Activated naive CD8-positive, alpha-beta T cell (primary cell): Measurements from ENCODE around the gene RCE1.

Experiments used
- H3K27ac Mint-ChIP-seq: one replicate; pipeline ENCODE4 v1.8.0; 2021; ENCODE audit warnings: mixed read lengths
- H3K27me3 Mint-ChIP-seq: one replicate; pipeline ENCODE4 v1.8.0; 2021; ENCODE audit warnings: mixed read lengths
- H3K36me3 Mint-ChIP-seq: one replicate; pipeline ENCODE4 v1.8.0; 2021; ENCODE audit warnings: mixed read lengths
- H3K4me1 Mint-ChIP-seq: one replicate; pipeline ENCODE4 v1.8.0; 2021; ENCODE audit warnings: low read depth, mixed read lengths
- H3K4me3 Mint-ChIP-seq: one replicate; pipeline ENCODE4 v1.8.0; 2021; ENCODE audit warnings: mild to moderate bottlenecking, mixed read lengths
- H3K9me3 Mint-ChIP-seq: one replicate; pipeline ENCODE4 v1.8.0; 2021; ENCODE audit warnings: low read depth, mixed read lengths

Gene RCE1

GRCh38 chr11:66881451-66881835, 38.2 kb downstream of the RCE1 start:
- peaks cover 12% of the 10 kb centered on the region for H3K4me1 Mint-ChIP-seq
- peaks cover 3% of the 10 kb centered on the region for H3K36me3 Mint-ChIP-seq
- H3K27me3 Mint-ChIP-seq: no peaks in the 10 kb centered on the region
- no peak overlapping the region for H3K27ac Mint-ChIP-seq
- no peaks in the 10 kb centered on the region for H3K9me3 Mint-ChIP-seq
- H3K4me3 Mint-ChIP-seq: no peak overlapping the region

GRCh38 chr11:66881927-66882452, 38.7 kb downstream of the RCE1 start:
- H3K9me3 Mint-ChIP-seq: no peaks in the 10 kb centered on the region
- H3K27ac Mint-ChIP-seq: no peak overlapping the region
- no peaks in the 10 kb centered on the region for H3K27me3 Mint-ChIP-seq
- H3K4me3 Mint-ChIP-seq: no peak overlapping the region
- peaks cover 3% of the 10 kb centered on the region for H3K36me3 Mint-ChIP-seq
- peaks cover 12% of the 10 kb centered on the region for H3K4me1 Mint-ChIP-seq

- peaks cover 12% of the 10 kb centered on the region for H3K4me1 Mint-ChIP-seq
- H3K4me3 Mint-ChIP-seq: no peak overlapping the region
- no peaks in the 10 kb centered on the region for H3K27me3 Mint-ChIP-seq
- H3K36me3 Mint-ChIP-seq: peaks cover 3% of the 10 kb centered on the region
- no peak overlapping the region for H3K27ac Mint-ChIP-seq
- H3K9me3 Mint-ChIP-seq: no peaks in the 10 kb centered on the region
Observed at GRCh38 chr11:66882561-66883015, 39.3 kb downstream of the RCE1 start.

- Mint-ChIP-seq H3K27me3 (no peaks in the 10 kb centered on the region), H3K9me3 (no peaks in the 10 kb centered on the region), H3K4me3 (no peak overlapping the region), H3K27ac (no peak overlapping the region), H3K36me3 (peaks cover 3% of the 10 kb centered on the region), H3K4me1 (peaks cover 12% of the 10 kb centered on the region)
Observed at GRCh38 chr11:66883016-66883965, 40.0 kb downstream of the RCE1 start.

- H3K4me1 Mint-ChIP-seq: peaks cover 12% of the 10 kb centered on the region
- no peaks in the 10 kb centered on the region for H3K9me3 Mint-ChIP-seq
- no peak overlapping the region for H3K27ac Mint-ChIP-seq
- H3K4me3 Mint-ChIP-seq: no peak overlapping the region
- H3K36me3 Mint-ChIP-seq: peaks cover 3% of the 10 kb centered on the region
- H3K27me3 Mint-ChIP-seq: no peaks in the 10 kb centered on the region
Observed at GRCh38 chr11:66884443-66884842, 41.2 kb downstream of the RCE1 start.

GRCh38 chr11:66885469-66885868, 42.2 kb downstream of the RCE1 start:
- H3K4me3 Mint-ChIP-seq: no peak overlapping the region
- H3K4me1 Mint-ChIP-seq: peaks cover 9% of the 10 kb centered on the region
- no peaks in the 10 kb centered on the region for H3K9me3 Mint-ChIP-seq
- H3K36me3 Mint-ChIP-seq: peaks cover 3% of the 10 kb centered on the region
- H3K27me3 Mint-ChIP-seq: no peaks in the 10 kb centered on the region
- H3K27ac Mint-ChIP-seq: no peak overlapping the region

GRCh38 chr11:66885950-66886440, 42.8 kb downstream of the RCE1 start:
- no peak overlapping the region for H3K27ac Mint-ChIP-seq
- H3K9me3 Mint-ChIP-seq: no peaks in the 10 kb centered on the region
- H3K27me3 Mint-ChIP-seq: no peaks in the 10 kb centered on the region
- H3K36me3 Mint-ChIP-seq: peaks cover 3% of the 10 kb centered on the region
- H3K4me3 Mint-ChIP-seq: no peak overlapping the region
- peaks cover 4% of the 10 kb centered on the region for H3K4me1 Mint-ChIP-seq

GRCh38 chr11:66886671-66887221, 43.5 kb downstream of the RCE1 start:
- H3K4me1 Mint-ChIP-seq: peaks cover under 1% of the 10 kb centered on the region
- no peaks in the 10 kb centered on the region for H3K27me3 Mint-ChIP-seq
- H3K36me3 Mint-ChIP-seq: peaks cover 3% of the 10 kb centered on the region
- no peaks in the 10 kb centered on the region for H3K9me3 Mint-ChIP-seq
- H3K27ac Mint-ChIP-seq: no peak overlapping the region
- H3K4me3 Mint-ChIP-seq: no peak overlapping the region

GRCh38 chr11:66887526-66887925, 44.3 kb downstream of the RCE1 start:
- Mint-ChIP-seq H3K36me3 (peaks cover 3% of the 10 kb centered on the region), H3K27me3 (no peaks in the 10 kb centered on the region), H3K4me3 (no peak overlapping the region), H3K9me3 (no peaks in the 10 kb centered on the region), H3K4me1 (peaks cover 7% of the 10 kb centered on the region), H3K27ac (no peak overlapping the region)

GRCh38 chr11:66888282-66888681, 45.0 kb downstream of the RCE1 start:
- Mint-ChIP-seq H3K4me3 (no peak overlapping the region), H3K27me3 (no peaks in the 10 kb centered on the region), H3K9me3 (no peaks in the 10 kb centered on the region), H3K4me1 (peaks cover 7% of the 10 kb centered on the region), H3K36me3 (peaks cover 3% of the 10 kb centered on the region), H3K27ac (no peak overlapping the region)

- H3K36me3 Mint-ChIP-seq: peaks cover 3% of the 10 kb centered on the region
- H3K4me3 Mint-ChIP-seq: no peak overlapping the region
- peaks cover 7% of the 10 kb centered on the region for H3K4me1 Mint-ChIP-seq
- H3K27ac Mint-ChIP-seq: no peak overlapping the region
- no peaks in the 10 kb centered on the region for H3K27me3 Mint-ChIP-seq
- H3K9me3 Mint-ChIP-seq: no peaks in the 10 kb centered on the region
Observed at GRCh38 chr11:66889960-66890359, 46.7 kb downstream of the RCE1 start.

GRCh38 chr11:66891851-66892660, 48.8 kb downstream of the RCE1 start:
- Mint-ChIP-seq H3K36me3 (no peaks in the 10 kb centered on the region), H3K9me3 (no peaks in the 10 kb centered on the region), H3K4me1 (peaks cover 7% of the 10 kb centered on the region), H3K27ac (no peak overlapping the region), H3K4me3 (no peak overlapping the region), H3K27me3 (no peaks in the 10 kb centered on the region)

- no peaks in the 10 kb centered on the region for H3K36me3 Mint-ChIP-seq
- no peak overlapping the region for H3K27ac Mint-ChIP-seq
- no peaks in the 10 kb centered on the region for H3K9me3 Mint-ChIP-seq
- H3K4me3 Mint-ChIP-seq: no peak overlapping the region
- H3K4me1 Mint-ChIP-seq: peaks cover 7% of the 10 kb centered on the region
- H3K27me3 Mint-ChIP-seq: no peaks in the 10 kb centered on the region
Observed at GRCh38 chr11:66892911-66893310, 49.7 kb downstream of the RCE1 start.

GRCh38 chr11:66894141-66894540, 50.9 kb downstream of the RCE1 start:
- Mint-ChIP-seq H3K9me3 (no peaks in the 10 kb centered on the region), H3K27me3 (no peaks in the 10 kb centered on the region), H3K4me3 (no peak overlapping the region), H3K4me1 (peaks cover 7% of the 10 kb centered on the region), H3K27ac (no peak overlapping the region), H3K36me3 (no peaks in the 10 kb centered on the region)
